K562 (cell line): Measurements from ENCODE around the gene AAK1. TPM values are rescaled to one million over a fixed set of nuclear protein-coding genes. Genes with fewer than 3 reads are reported as not detected.
A peak's percentile ranks its signal among the peaks of the same experiment; 100 is the strongest.

Experiments used
- CEBPZ ChIP-seq: fragments of 150-350 bp; IDR thresholded peaks from 2 replicates; pipeline ENCODE4 v1.6.1; 2014; ENCODE audit warnings: low read depth, mild to moderate bottlenecking, low read length, borderline replicate concordance
- HMG20B ChIP-seq: fragments of 250-450 bp; sonication (Bioruptor Pico); IDR thresholded peaks from 2 replicates; pipeline ENCODE4 v1.5.0; 2021; ENCODE audit warnings: mild to moderate bottlenecking
- IRF9 ChIP-seq: fragments of 450-650 bp; IDR thresholded peaks from 2 replicates; pipeline ENCODE4 v1.6.1; 2016; ENCODE audit warnings: missing biosample characterization, missing genetic modification characterization
- KLF16 ChIP-seq: IDR thresholded peaks from 2 replicates; pipeline ENCODE4 v1.6.1; 2016; ENCODE audit warnings: antibody characterized with exemption
- NCOA6 ChIP-seq: fragments of 450-650 bp; IDR thresholded peaks from 2 replicates; pipeline ENCODE4 v1.6.1; 2017; ENCODE audit warnings: mild to moderate bottlenecking
- PHF21A ChIP-seq: fragments of 450-650 bp; IDR thresholded peaks from 2 replicates; pipeline ENCODE4 v1.6.1; 2017; ENCODE audit warnings: low read depth, borderline replicate concordance
- POLR2B ChIP-seq: fragments of 450-650 bp; IDR thresholded peaks from 2 replicates; pipeline ENCODE4 v1.6.1; 2018; ENCODE audit warnings: low read depth; ENCODE audit not compliant: partially characterized antibody
- RREB1 ChIP-seq: fragments of 250-450 bp; sonication (Bioruptor Pico); IDR thresholded peaks from 2 replicates; pipeline ENCODE4 v1.4.0; 2020
- SAFB ChIP-seq: fragments of 200-400 bp; formaldehyde crosslinking; IDR thresholded peaks from 2 replicates; pipeline ENCODE4 v1.6.1; 2017; ENCODE audit warnings: low read depth, low read length, borderline replicate concordance
- SMARCA5 ChIP-seq: fragments of 450-650 bp; IDR thresholded peaks from 2 replicates; pipeline ENCODE4 v1.6.1; 2016
- SOX6 ChIP-seq: fragments of 450-650 bp; IDR thresholded peaks from 2 replicates; pipeline ENCODE4 v1.6.1; 2014; ENCODE audit warnings: mild to moderate bottlenecking
- TAF7 ChIP-seq: fragments of 450-650 bp; IDR thresholded peaks from 2 replicates; pipeline ENCODE4 v1.6.1; 2016; ENCODE audit warnings: missing genetic modification characterization, missing compliant biosample characterization
- TCFL5 ChIP-seq: fragments of 250-450 bp; sonication (Bioruptor Pico); conservative IDR thresholded peaks from 2 replicates; pipeline ENCODE4 v1.6.1; 2021; ENCODE audit warnings: mild to moderate bottlenecking, moderate library complexity, matching md5 sums
- ZFP91 ChIP-seq: sonication (generic); formaldehyde crosslinking; IDR thresholded peaks from 2 replicates; pipeline ENCODE4 v1.8.0; 2022; ENCODE audit warnings: mild to moderate bottlenecking, missing genetic modification reagents
- ZNF436 ChIP-seq: fragments of 250-450, 450-650 bp; sonication (Bioruptor Pico); formaldehyde crosslinking; IDR thresholded peaks from 2 replicates; pipeline ENCODE4 v1.7.0; 2020; ENCODE audit warnings: mild to moderate bottlenecking
- ZNF57 ChIP-seq: fragments of 450-650 bp; formaldehyde crosslinking; IDR thresholded peaks from 2 replicates; pipeline ENCODE4 v1.4.0; 2020; ENCODE audit warnings: mild to moderate bottlenecking, moderate library complexity
- polyA plus RNA-seq, 8 experiments: library from polyadenylated mRNA; depleted of rRNA in 4 of 8; stranded (reverse) in 5 of 8; unstranded in 3 of 8; fragments of >200 nt; fragmentation: Nextera tagmentation in 2 of 8; fragmentation: Illumina TruSeq in 1 of 8; extraction: Ambion mirVana in 2 of 8; extraction: Trizol in 1 of 8; gene quantifications; 2 replicates each; pipeline versions ENCODE4 v1.2.1 to v1.2.3, GENCODE V29; 2011 to 2014; ENCODE audit warnings: inconsistent platforms in 1 of 8, missing spikeins in 1 of 8
- total RNA-seq, 7 experiments: library from RNA; depleted of rRNA in 6 of 7; stranded (reverse); fragments of >200 nt in 6 of 7; fragmentation: Illumina TruSeq in 2 of 7; extraction: Trizol in 2 of 7; gene quantifications; 2 replicates each; pipeline versions ENCODE4 v1.2.1 to v1.2.3, GENCODE V29; 2011 to 2021; ENCODE audit warnings: low replicate concordance in 1 of 7

Gene AAK1
- total and polyA plus RNA-seq, 9 of the 15 experiments (the other 6 are each of a cell fraction or from before 2014, with no cell fraction given): 0.89 to 17.1 (median 6.0) TPM

DNA sequence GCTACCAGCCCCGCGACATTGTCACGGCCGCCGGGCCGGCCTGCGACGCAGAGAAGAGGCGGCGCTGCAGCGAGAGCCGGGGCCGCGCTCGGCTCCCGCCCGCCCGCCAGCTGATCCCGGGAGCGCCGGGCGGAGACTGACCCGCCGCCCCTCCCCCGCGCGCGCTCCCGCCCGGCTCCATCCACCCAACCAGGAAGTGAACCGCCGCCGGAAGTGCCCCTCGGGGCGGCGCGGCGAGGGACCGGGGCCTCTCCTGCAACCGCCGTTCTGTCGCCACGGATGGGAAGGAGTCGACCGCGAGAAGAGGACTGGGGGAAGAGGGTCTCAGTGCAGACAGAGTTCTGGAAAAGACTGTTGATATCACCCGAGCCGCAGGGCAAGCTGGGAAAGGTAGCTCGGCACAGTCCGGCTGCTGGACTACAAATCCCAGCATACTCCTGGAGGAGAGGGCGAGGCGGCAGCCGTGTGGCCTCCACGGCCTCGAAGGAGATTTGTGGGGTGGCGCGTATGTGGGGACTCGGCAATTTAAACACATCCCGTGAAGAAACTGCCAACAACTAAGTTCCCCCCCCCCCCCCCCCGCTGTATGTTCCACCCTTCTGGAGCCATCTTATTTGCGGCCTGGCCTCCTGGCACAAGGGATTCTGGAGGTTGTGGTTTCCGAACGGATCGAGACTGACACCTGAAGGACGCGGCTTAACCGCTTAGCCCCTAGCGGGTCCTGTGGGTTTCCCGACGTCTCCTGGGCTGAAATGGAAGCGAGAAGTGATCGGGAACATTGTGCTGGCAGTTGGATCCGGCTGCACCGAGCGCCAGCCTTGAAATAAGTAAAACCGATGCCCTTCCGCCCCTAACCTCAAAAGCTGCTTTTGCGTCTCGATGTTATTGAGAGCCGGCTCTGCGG lies at the start of gene AAK1 (continued):
- 0 out of 2 replicates have a peak, but pooled peaks have one; percentile 55 for TF ChIP-seq RREB1 (CRISPR knock-in tag)
- TF ChIP-seq PHF21A: no peak
- no peak for TF ChIP-seq ZNF57 (CRISPR knock-in tag)
- no peak for TF ChIP-seq TCFL5 (CRISPR knock-in tag)
- TF ChIP-seq SOX6: no peak
- TF ChIP-seq KLF16: no peak
- TF ChIP-seq NCOA6: no peak
- TF ChIP-seq CEBPZ: no peak
- TF ChIP-seq ZFP91 (CRISPR knock-in tag): no peak
- peak; percentile 53; the same call in 1 of the 2 replicates for TF ChIP-seq TAF7
- no peak for TF ChIP-seq HMG20B (CRISPR knock-in tag)
- TF ChIP-seq IRF9 (tag): no peak
- TF ChIP-seq SAFB: peak; percentile 19; the same call in 1 of the 2 replicates
- TF ChIP-seq ZNF436: no peak
- TF ChIP-seq SMARCA5: no peak
- peak; percentile 74 for TF ChIP-seq POLR2B
